CD4-positive, alpha-beta T cell treated with Interleukin-4 for 1 hour (primary cell): ENCODE data around the gene CTNNA1.
"Not testable (repeated sequence)": the region's sequence is repeated elsewhere in the genome, so short reads cannot be mapped to it uniquely, and the experiment has no call there.

Experiments used
- DNase-seq, 2 donors: peaks; one replicate each; pipeline ENCODE4 v3.0.0-alpha.2; 2020 to 2022

The CTNNA1 gene

DNA sequence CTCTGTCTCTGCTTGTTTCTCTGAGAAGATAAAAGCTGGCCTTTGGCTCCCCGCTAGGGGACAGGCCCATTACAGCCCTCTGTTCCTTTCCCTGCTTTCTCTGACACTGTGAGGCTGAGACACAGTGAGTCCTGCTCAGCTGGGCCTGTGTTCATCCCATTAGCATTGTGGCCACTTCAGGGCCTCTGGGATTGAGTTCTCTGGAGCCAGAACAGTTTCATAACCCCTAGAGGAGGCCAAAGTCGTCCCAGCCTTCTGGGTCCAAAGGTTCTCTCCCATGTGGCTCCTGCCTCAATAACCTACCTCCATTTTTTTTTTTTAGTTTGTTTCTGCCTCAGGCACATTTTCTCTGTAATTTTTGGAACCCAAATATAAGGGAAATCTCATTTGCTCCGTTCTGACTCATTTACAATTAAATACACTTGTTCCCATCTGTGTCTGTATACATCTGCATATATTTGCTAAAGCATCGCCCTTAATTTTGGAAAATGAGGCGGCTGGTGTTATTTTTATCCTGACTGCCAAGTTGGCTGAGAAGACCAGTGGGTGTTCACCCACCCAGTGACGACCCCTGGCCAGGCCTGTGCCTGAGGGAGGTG is 27.3 kb upstream of the CTNNA1 start:
- no peak for DNase-seq

DNA sequence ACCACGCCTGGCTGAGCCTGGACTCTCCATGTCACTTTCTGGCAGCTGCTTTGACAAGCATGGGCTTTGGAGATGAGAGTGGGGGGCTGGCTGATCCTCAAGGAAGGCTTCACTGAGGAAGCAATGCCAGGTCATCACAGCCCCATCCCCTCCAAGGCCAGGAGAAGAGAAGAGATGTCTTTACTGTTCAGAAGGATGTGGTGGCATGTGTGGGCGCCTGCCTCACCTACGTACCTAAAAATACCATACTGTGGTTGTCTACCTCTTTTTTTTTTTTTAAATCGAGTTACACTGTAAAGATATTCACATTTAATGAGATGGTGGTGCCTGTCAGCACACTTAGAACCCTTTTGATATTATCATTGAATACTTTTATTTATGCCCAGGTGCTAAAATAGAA is 26.4 kb upstream of the CTNNA1 start:
- no peak for DNase-seq

DNA sequence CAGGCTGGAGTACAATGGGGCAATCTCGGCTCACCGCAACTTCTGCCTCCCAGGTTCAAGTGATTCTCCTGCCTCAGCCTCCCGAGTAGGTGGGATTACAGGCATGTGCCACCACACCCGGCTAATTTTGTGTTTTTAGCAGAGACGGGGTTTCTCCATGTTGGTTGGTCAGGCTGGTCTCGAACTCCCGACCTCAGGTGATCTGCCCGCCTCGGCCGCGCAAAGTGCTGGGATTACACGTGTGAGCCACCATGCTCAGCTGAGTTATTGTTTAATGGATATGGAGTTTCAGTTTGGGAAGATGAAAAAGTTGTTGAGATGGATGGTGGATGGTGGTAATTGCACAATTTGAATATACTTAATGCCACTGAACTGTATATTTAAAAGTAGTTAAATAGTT is 22.7 kb upstream of the CTNNA1 start:
- not testable (repeated sequence) for DNase-seq

DNA sequence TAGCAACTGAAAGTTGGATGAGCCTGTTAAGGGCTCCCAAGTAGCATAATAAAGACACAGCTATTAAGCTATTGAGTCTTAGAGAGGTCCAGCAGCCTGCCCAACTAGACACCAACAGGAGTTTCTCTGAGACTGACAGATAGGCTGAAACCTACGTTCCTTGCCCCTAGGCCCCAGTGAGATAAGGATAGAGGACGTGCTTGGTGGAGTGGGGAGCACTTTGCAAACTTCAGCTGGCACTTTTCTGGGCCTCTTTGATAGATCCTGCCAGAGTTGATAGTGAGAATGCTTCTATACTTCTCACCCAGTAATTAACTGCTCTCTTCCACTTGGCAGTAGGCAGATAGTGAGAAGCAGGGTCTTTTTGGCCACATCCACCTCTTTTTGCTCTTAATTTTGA is 20.8 kb upstream of the CTNNA1 start:
- DNase-seq: no peak

DNA sequence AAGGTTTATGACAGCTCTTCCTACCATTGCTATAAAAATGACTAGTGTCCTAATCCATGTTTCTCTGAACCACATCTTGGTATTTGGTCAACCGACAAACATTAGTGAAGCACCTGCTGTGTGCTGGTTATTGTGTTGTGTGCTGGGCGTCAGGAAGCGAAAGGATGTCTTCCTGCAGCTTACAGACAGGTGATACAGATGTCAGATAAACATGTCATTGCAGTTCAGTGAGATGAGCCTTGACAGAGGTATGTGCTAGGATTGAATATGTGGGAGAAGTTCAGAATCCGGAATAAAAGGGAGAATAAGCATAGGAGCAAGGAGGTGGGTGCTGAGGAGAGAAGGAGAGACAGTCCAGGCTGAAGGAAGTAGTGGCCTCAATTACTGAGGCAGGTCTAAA is 20.3 kb upstream of the CTNNA1 start:
- no peak for DNase-seq

DNA sequence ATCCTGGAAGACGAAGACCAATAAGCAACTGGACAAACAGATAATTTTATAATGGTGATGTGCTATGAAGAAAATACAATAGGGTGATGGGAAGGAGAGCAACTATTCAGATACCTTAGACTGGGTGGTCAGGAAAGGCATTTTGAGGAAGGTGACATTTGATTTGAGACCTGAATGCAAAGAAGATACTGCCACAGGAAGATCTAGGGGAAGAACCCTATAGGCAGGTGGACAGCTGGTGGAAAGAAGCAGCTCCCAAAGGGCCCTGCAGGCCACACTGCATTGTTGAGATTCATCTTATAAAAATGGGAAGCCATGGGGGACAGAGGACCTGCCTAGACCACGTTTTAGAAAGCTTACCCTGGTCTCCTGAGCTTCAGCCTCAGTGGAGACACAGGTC is 19.7 kb upstream of the CTNNA1 start:
- no peak for DNase-seq

DNA sequence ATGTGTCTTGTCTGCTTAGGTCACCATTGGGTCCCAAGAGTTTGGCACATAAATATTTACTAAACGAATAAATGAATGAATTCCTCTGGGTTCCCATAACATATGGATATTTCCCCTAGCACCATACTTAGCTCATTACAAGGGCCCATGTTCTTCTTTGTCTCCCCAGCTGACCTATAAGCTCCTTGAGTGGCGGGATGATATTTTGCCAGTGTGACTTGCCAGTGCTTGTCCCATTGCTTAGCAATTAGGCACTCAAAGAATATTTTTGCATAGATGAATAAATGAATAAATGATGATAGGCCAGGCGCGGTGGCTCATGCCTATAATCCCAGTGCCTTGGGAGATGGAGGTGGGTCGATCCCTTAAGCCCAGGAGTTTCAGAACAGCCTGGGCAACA is 16.9 kb upstream of the CTNNA1 start:
- DNase-seq: no peak

DNA sequence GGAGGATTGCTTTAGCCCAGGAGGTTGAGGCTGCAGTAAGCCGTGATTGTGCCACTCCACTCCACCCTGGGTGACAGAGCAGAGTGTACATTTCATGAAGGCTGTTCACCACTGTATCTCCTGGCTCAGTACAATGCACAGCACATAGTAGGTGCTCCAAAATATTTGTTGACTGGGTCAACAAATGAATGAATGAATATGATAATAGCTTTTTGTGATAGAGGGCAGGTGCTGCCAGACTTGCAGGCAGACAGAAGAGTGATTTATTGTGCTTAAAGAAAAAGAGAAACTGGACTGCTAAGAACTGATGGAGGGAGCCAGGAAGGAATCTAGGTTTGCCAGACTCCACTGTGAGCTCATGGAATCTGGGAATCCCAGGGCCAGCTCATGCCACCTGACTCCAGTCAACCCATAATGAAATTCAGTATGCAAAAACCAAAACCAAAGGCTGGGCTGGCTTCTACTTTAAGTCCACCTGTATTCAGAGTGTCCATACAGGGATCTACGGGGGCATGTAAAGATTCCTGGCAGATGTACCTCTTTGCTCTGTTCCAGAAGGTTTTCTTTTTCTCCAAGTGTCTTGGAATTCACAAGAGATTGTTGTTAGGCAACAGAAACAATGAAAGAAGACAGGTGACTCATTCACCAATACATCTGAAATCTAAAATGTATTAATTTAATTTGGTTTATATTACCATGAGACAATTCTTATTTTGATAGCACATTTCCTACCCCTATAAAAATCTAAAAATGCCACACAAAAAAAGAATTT is 15.5 kb upstream of the CTNNA1 start:
- no peak for DNase-seq

DNA sequence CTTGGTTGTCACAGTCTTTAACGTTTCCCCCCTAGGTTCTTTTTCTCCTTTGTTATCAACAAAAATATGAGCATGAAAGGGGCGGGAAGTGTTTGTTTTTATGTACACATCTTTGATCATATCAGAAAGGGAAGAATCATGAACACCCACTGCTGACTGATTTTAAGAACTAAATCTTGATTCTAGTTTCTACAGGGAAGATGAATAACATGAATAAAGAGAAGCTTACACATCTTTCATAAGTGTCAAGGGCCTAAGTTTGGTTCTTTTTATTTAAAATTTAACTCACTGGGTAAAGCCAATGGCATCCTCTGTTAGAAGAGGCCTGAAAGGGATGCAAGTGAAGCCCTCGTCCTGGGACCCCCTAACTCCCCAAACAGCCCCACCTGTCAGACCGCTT is 14.8 kb upstream of the CTNNA1 start:
- DNase-seq: no peak

DNA sequence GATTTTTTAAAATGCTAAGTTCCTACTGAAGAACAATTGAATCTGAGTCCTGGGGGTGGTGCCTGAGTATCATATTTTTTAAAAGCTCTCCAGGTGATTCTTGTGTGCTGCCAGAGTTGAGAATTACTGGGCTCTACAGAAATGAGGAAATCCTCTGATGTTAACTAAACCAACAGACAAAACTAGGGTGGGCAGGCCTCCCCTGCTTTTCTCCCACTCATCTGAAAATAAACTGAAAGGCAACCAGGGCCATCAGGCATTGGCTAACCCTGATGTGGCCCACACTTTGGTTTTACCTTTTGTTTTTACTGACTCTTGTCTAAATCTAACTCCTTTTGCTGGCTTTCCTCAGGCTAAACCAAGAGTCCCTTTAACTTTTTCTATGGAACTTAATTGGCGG is 13.3 kb upstream of the CTNNA1 start:
- DNase-seq: no peak

DNA sequence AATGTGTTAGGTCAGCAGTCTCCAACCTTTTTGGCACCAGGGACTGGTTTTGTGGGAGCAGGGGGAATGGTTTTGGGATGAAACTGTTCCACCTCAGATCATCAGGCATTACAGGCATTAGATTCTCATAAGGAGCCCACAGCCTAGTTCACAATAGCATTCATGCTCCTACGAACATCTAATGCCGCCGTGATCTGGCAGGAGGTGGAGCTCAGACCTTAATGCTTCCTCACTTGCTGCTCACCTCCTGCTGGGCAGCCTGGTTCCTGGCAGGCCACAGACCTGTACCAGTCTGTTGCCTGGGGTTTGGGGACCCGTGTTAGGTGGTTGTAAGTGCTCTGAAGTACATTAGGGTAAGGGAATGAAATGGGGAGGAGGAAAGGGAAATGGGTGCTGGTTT is 9.7 kb upstream of the CTNNA1 start:
- DNase-seq: no peak

DNA sequence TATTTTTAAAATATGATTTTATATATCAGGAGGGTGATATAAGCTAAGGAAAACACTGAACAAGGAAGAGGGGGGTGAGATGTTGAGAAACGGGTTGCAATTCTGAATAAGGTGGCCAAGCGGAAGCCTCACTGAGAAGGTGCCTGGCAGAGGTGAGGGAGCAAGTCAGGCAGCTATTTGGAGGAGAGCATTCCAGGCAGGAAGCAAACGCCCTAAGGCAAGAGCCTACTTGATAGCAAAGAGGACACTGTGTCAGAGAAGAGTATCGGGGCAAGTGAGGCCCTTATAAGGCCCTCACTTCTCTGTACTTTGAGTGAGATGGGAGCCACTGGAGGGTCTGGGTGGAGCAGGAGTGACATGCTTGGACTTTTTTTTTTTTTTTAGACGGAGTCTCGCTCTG is 8.0 kb upstream of the CTNNA1 start:
- no peak for DNase-seq

DNA sequence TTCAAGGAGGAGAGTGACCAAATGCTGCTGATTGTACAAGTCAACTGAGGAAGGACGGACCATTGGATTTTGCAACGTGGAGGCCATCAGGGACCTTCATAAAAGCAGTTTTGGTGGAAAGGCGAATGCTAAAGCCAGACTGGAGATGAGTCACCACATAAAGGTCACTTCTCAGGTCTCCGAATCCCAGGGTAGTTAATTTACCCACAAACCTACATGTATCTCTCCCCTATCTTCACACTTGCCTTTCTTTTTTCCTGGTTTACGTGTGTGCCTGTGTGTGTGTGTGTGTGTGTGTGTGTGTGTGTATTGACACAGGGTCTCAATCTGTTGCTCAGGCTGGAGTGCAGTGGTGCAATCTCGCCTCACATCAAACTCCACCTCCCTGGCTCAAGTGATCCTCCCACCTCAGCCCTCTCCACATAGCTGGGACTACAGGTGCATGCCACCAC is 4.6 kb upstream of the CTNNA1 start:
- DNase-seq: no peak

DNA sequence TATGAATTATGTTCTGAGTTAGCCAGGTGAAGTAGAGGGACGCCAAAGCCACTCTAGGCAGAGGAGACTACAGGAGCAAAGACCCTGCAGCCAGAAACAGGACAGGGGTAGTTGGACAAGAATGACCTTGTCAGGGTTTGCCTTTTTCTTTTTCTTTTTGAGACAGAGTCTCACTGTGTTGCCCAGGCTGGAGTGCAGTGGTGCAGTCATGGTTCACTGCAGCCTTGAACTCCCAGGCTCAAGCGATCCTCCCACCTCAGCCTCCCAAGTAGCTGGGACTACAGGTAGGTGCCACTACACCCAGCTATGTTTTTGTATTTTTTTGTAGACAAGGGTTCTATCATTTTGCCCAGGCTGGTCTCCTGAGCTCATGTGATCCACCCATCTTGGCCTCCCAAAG is 1.9 kb upstream of the CTNNA1 start:
- DNase-seq: not testable (repeated sequence)

DNA sequence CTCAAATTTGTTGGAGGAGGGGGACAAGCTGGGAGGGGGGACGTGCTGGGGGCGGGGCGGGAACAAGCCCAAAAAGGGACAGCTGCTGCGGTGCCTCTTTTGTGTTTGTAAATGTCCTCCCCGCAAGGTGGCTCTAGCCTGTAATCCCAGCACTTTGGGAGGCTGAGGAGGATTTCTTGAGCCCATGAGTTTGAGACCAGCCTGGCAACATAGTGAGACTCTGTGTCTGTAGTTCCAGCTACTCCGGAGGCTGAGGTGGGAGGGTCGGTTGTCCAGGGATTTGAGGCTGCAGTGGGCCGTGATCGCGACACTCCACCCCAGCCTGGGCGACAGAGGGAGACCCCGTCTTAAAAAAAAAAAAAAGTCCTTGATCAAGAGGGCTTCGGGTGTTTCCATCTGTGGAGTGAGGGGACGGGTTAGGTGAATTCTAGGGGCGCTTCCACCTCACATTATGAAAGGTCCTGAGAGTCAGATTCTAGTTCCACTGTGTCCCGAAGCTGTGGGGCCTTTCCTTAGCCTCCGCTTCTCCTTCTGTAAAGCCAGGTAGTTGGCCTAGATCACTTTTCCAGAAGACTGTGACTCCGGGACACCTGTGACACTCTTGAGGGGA is 779 bp upstream of the CTNNA1 start:
- DNase-seq: no peak

DNA sequence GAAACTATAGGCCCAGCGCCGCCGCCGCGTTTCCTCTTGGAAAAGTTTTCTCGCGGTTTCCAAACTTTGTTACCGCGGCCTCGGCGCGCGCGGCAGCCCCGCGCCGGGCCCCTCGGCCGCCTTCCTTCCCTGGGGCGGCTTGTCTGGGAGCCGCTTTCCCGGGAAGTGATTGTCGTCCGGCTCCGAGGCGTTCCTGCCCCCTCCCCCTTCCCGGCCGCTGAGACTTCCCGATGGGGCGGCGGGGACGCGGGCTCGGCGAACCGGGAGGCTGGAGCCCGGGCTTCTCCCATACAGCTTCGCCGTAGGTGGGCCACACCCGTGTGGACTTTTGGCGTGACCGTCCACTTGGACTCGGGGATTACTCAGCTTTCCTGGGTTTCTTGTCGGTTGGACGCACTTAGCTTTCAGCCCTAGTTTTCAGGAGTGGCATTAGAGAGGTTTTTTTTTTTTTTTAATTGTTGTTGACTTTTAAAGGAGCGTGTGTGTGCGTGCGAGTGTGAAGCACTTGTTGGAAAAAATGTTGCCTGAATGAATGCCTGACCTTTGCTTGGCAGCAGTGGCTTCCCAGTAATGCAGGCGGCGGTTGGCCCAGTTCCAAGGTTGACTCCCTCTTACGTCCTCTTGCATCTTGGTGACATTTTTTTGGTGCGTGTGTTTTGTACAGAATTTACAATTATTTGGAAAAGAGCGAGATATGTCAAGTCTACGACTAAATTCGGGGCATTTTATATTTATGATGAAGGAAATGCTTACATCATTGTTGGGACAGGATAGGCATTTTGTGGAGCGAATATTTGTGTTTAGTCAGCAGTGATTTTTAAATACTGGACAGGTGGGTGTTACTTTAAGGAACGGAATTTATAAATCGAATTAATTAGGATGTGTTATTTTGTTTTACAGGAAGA is 821 bp downstream of the CTNNA1 start:
- DNase-seq: peak; percentile 32 to 62

DNA sequence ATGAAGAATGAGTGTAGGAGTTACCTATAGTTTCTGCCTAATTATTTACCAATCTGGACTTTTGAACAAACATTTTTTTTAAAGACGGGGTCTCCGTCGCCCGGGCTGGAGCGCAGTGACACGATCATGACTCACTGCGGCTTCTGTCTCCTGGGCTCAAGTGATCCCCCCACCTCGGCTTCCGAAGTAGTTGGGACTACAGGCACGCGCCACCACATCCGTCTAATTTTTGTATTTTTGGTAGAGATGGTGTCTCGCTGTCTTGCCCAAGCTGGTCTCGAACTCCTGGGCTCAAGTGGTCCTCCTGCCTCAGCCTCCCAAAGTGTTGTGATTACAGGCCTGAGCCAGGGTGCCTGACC is 1.5 kb downstream of the CTNNA1 start:
- DNase-seq: no peak

DNA sequence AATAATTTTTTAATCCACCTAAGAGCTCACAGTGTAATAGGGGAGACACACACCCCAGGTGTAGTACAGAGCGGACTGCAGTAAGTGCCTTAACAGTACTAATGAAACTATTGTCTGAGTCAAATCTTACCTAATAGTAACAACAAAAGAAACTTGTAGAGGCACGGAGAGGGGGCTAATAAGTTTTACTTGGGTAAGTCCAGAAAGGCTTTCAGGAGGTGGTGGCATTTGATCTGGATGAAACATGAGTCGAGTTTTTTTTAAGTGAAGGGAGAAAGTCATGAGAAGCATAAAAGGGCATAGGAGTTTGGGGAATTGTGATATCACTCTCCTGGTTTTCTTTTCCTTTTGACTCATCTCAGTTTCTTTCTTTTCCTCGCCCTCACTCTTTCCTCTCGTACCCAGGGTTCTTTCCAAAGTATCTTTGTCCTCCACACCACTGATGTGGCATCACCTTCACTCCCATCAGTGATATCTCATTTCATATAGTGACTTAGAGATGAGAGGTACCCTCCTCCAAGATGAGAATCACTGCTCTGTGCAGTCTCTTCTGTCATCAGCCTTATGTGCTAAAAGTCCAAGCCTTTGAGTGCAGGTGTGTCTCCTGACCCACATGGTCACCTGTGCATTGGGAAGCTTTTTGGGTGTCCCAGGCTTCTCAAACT is 2.0 kb downstream of the CTNNA1 start:
- DNase-seq: no peak

DNA sequence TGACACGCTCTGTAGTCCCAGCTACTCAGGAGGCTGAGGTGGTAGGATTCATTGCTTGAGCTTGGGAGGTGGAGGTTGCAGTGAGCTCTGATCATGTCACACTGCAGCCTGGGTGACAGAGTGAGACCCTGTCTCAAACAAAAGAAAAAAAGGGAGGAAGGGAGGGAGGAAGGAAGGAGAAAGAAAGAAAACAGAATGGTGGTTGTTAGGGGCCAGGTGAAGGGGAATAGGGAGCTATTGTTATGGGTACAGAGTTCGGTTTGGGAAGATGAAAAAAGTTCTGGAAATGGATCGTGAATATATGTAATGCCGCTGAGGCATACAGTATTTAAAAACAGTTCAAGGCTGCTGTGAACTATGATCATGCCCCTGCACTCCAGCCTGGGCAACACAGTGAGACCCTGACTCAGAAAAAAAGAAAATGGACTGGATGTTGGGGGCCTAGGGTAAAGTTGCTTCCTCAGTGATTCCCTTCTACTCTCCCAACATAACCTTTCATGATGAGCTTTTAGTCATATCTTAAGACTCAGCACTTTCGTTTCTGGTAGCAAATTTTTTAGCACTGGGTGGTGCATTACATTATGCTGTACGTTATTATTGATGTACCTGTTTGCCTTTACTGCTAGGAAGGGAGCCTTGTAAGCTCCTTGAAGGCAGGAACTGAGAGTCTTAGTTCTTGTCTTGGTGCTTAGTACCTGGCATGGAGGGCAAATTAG is 4.0 kb downstream of the CTNNA1 start:
- DNase-seq: no peak

DNA sequence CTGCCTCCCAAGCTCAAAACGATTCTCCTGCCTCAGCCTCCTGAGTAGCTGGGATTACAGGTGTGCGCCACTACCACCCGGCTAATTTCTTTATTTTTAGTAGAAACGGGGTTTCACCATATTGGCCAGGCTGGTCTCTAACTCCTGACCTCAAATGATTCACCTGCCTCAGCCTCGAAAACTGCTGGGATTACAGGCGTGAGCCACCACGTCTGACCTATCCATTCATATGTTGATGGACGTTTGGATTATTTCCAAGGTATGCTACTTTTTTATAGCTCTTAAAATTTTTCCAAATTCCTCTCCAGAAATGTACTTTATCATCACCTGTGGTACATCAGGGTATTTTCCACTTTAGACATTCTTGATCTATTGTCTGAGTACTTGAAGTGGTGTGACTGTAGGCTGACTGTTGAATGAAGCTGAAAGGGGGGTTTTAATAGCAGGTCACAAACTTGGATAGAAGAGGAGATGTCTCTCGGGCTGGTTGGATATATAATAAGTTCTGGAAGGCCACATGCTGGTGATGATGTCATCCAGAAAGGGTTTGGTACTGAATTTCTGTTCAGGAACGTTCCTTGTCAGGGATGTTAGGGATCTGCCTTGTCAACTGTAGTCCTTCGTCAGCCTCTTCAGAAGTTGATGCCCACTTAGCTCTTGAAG is 7.4 kb downstream of the CTNNA1 start:
- DNase-seq: no peak

DNA sequence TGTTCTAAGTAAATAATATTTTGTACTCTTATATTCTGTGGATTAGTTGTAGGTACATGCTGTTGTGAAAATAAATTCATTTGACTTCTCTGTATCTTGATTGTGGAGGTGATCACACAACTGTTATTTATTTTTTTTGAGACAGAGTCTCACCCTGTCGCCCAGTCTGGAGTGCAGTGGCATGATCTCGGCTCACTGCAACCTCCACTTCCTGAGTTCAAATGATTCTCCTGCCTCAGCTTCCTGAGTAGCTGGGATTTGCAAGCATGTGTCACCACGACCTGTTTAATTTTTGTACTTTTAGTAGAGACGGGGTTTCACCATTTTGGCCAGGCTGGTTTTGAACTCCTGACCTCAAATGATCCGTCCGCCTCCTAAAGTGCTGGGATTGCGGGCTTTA is 7.9 kb downstream of the CTNNA1 start:
- DNase-seq: peak in 1 of 2 donors; percentile 19

DNA sequence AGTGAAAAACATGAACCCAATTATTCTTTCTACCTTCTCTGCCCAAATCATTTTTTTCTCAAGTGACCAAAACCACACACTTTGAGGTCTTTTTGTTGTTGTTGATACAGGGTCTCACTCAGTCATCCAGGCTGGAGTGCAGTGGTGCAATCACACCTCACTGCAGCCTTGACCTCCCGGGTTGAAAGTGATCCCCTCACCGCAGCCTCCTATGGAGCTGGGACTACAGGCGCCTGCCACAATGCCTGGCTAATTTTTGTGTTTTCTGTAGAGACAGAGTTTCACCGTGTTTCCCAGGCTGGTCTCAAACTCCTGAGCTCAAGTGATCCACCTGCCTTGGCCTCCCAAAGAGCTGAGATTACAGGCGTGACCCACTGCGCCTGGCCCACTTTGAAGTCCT is 8.4 kb downstream of the CTNNA1 start:
- not testable (repeated sequence) for DNase-seq
